BLaER1 treated with 17β-estradiol and CSF1 and Interleukin-3, amounts not matched to agents 10 nM and 100 nM (cell line): ENCODE data around the gene OR5AS1.

Experiments
- H3K27ac ChIP-seq, 11 experiments: shearing (Covaris generic); formaldehyde crosslinking; 2 replicates each; pipeline ENCODE4 v1.8.1; 2022
- H3K27me3 ChIP-seq, 11 experiments: shearing (Covaris generic); formaldehyde crosslinking; 2 replicates each; pipeline ENCODE4 v1.8.1; 2022
- H3K36me3 ChIP-seq, 11 experiments: shearing (Covaris generic); formaldehyde crosslinking; 2 replicates each; pipeline ENCODE4 v1.8.1; 2022
- H3K4me1 ChIP-seq, 10 experiments: shearing (Covaris generic); formaldehyde crosslinking; 2 replicates each; pipeline ENCODE4 v1.8.1; 2022
- H3K4me2 ChIP-seq, 11 experiments: shearing (Covaris generic); formaldehyde crosslinking; 2 replicates each; pipeline ENCODE4 v1.8.1; 2022
- H3K4me3 ChIP-seq, 10 experiments: shearing (Covaris generic); formaldehyde crosslinking; 2 replicates each; pipeline ENCODE4 v1.8.1; 2022
- H3K9ac ChIP-seq, 11 experiments: shearing (Covaris generic); formaldehyde crosslinking; 2 replicates each; pipeline ENCODE4 v1.8.1; 2022
- H3K9me3 ChIP-seq, 11 experiments: shearing (Covaris generic); formaldehyde crosslinking; replicated peaks in 1 of 11; 2 replicates each; pipeline ENCODE4 v1.8.1; 2022
- H4K20me1 ChIP-seq, 11 experiments: shearing (Covaris generic); formaldehyde crosslinking; 2 replicates each; pipeline ENCODE4 v1.8.1; 2022
- Cebpa-rat ChIP-seq, 11 experiments: shearing (Covaris generic); IDR thresholded peaks; 2 replicates each; pipeline ENCODE4 v1.8.1; 2022

OR5AS1 gene

DNA sequence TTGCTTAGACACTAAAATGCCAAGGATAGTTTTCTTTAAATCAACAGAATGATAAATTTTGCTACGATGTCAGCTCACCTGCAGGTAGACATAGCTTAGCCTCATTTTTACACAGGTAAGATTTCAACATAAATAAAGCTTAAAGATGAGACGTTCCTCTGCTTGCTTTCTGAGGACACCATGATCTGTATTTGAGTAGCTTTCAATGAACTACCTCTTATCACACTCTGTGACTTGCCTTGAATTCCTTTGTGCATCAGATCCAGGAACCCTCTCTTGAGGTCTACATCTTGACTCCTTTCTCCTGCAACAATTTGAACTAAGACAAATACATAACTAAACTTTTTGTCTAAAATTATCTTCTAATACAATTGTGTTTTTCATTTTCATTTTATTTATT is 39.5 kb downstream of the OR5AS1 start:
- Histone ChIP-seq H3K4me1 (no peaks in the 10 kb centered on the region), H3K4me3 (no peak overlapping the region), H3K9ac (no peak overlapping the region), H3K27me3 (no peaks in the 10 kb centered on the region), H4K20me1 (no peaks in the 10 kb centered on the region), H3K36me3 (no peaks in the 10 kb centered on the region), H3K27ac (no peak overlapping the region), H3K9me3 (no peaks in the 10 kb centered on the region), H3K4me2 (no peak overlapping the region)
- TF ChIP-seq Cebpa-rat (IDR thresholded peaks at IDR 0.05) = no peak
